Upper lobe of right lung (tissue), 1 donor: ENCODE measurements around the gene SMCO3. TPM values are rescaled to one million over a fixed set of nuclear protein-coding genes. Genes with fewer than 3 reads are reported as not detected.

Experiments used
- ATAC-seq: fragments of 200-7000 bp; cut with Tn5 transposase; one replicate; pipeline ENCODE4 v1.9.1; 2020; ENCODE audit warnings: mild to moderate bottlenecking, moderate library complexity
- DNase-seq: peaks from one replicate; pipeline ENCODE4 v3.0.0-alpha.2; 2020
- H3K27ac ChIP-seq: fragments of 200-600 bp; one replicate; pipeline ENCODE4 v1.8.0; 2022
- H3K27me3 ChIP-seq: fragments of 200-600 bp; one replicate; pipeline ENCODE4 v1.8.0; 2022; ENCODE audit warnings: mild to moderate bottlenecking
- H3K36me3 ChIP-seq: fragments of 200-600 bp; one replicate; pipeline ENCODE4 v1.8.0; 2022
- H3K4me1 ChIP-seq: fragments of 200-600 bp; one replicate; pipeline ENCODE4 v1.8.0; 2022
- H3K4me3 ChIP-seq: fragments of 200-600 bp; one replicate; pipeline ENCODE4 v1.8.0; 2022; ENCODE audit warnings: mild to moderate bottlenecking
- H3K9me3 ChIP-seq: fragments of 200-600 bp; one replicate; pipeline ENCODE4 v1.8.0; 2022
- intact Hi-C: fragments of 100-400 bp; cut with DNase I; formaldehyde crosslinking; loops from one replicate; pipeline ENCODE4 v1.11.0; 2022
- total RNA-seq: library from RNA; stranded (reverse); fragmentation: NEBNext Ultra II Directional; extraction: Animal tissue kit (Norgen Biotek cat#: 25700); gene quantifications from one replicate; pipeline ENCODE4 v1.2.1, GENCODE V29; 2021
- TF ChIP-seq, protein P1 (sequence below): fragments of 200-600 bp; IDR thresholded peaks from one replicate; pipeline ENCODE4 v1.8.0; 2022; ENCODE audit warnings: antibody characterized with exemption
- donor health status: DM: no; HTN: yes; CAD: no; lungs with severe emphysema.

SMCO3 gene
- total RNA-seq, 1 donor from 2014 or later, result 1.9 TPM

DNA sequence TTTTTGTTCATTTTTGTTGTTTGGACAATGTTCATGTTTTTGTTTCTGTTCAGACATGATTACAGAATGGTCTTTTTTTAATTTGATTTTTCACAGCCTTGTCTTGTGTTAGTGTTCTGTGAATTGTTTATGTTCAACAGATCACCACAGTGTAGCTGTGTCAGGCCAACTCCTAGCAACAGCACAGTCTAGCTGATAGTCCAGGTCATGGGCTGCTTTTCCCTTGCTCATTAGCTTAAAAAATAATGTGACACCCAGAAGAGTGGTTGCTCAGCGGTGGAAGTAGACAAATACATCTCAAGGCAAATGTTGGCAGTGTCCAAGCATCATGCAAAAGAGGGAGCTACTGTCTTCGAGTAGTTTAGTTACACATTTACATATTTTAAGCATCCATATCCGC, 33.1 kb downstream of the SMCO3 start:
- Histone ChIP-seq H3K4me1 (peaks cover 11% of the 10 kb centered on the region), H3K4me3 (no peak overlapping the region), H3K9me3 (no peaks in the 10 kb centered on the region), H3K27ac (no peak overlapping the region), H3K27me3 (no peaks in the 10 kb centered on the region), H3K36me3 (peaks cover 9% of the 10 kb centered on the region)
- intact Hi-C loops, result no loop called here
- ATAC-seq, result no peak
- TF ChIP-seq, protein P1, sequence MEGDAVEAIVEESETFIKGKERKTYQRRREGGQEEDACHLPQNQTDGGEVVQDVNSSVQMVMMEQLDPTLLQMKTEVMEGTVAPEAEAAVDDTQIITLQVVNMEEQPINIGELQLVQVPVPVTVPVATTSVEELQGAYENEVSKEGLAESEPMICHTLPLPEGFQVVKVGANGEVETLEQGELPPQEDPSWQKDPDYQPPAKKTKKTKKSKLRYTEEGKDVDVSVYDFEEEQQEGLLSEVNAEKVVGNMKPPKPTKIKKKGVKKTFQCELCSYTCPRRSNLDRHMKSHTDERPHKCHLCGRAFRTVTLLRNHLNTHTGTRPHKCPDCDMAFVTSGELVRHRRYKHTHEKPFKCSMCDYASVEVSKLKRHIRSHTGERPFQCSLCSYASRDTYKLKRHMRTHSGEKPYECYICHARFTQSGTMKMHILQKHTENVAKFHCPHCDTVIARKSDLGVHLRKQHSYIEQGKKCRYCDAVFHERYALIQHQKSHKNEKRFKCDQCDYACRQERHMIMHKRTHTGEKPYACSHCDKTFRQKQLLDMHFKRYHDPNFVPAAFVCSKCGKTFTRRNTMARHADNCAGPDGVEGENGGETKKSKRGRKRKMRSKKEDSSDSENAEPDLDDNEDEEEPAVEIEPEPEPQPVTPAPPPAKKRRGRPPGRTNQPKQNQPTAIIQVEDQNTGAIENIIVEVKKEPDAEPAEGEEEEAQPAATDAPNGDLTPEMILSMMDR, result no peak
- no peak for DNase-seq

- Histone ChIP-seq H3K9me3 (no peaks in the 10 kb centered on the region), H3K4me3 (no peak overlapping the region), H3K4me1 (peaks cover 13% of the 10 kb centered on the region), H3K36me3 (no peaks in the 10 kb centered on the region), H3K27ac (no peak overlapping the region), H3K27me3 (no peaks in the 10 kb centered on the region)
- ATAC-seq (no peak), DNase-seq (no peak)
- intact Hi-C loops, result no loop called here
- TF ChIP-seq, protein P1, result no peak
These were observed 34.1 kb downstream of the SMCO3 start for GRCh38 chr12:14779834-14780233.

GRCh38 chr12:14777271-14777670, 36.7 kb downstream of the SMCO3 start:
- DNase-seq (no peak), ATAC-seq (no peak)
- TF ChIP-seq, protein P1, result no peak
- no peaks in the 10 kb centered on the region for H3K27me3 ChIP-seq
- H3K27ac ChIP-seq, result no peak overlapping the region
- intact Hi-C loops, result no loop called here
- no peaks in the 10 kb centered on the region for H3K9me3 ChIP-seq
- H3K4me1 ChIP-seq, result peaks cover 13% of the 10 kb centered on the region
- no peak overlapping the region for H3K4me3 ChIP-seq
- no peaks in the 10 kb centered on the region for H3K36me3 ChIP-seq

- Histone ChIP-seq H3K27ac (peak overlapping the region; percentile 97), H3K9me3 (no peaks in the 10 kb centered on the region), H3K4me1 (peaks cover 16% of the 10 kb centered on the region), H3K36me3 (no peaks in the 10 kb centered on the region), H3K4me3 (peak overlapping the region; percentile 78), H3K27me3 (no peaks in the 10 kb centered on the region)
- TF ChIP-seq, protein P1, result peak; percentile 19
- no peak for ATAC-seq
- intact Hi-C loops, result no loop called here
- no peak for DNase-seq
These were observed 37.6 kb downstream of the SMCO3 start for GRCh38 chr12:14776236-14776961.

- no peak for ATAC-seq
- no peak for DNase-seq
- intact Hi-C loops, result no loop called here
- H3K27me3 ChIP-seq, result no peaks in the 10 kb centered on the region
- H3K4me1 ChIP-seq, result peaks cover 19% of the 10 kb centered on the region
- TF ChIP-seq, protein P1, result no peak
- H3K27ac ChIP-seq, result peak overlapping the region; percentile 97
- H3K9me3 ChIP-seq, result no peaks in the 10 kb centered on the region
- peak overlapping the region; percentile 78 for H3K4me3 ChIP-seq
- H3K36me3 ChIP-seq, result no peaks in the 10 kb centered on the region
These were observed 38.4 kb downstream of the SMCO3 start for GRCh38 chr12:14775636-14775980.
